HepG2 (cell line): ENCODE results near the gene CR1L. TPM values are rescaled to one million over a fixed set of nuclear protein-coding genes. Genes with fewer than 3 reads are reported as not detected.
A peak's percentile ranks its signal among the peaks of the same experiment; 100 is the strongest.

Experiments
- BCL6 ChIP-seq: IDR thresholded peaks from 2 replicates; pipeline ENCODE4 v1.6.1; 2016; ENCODE audit warnings: missing genetic modification reagents, missing compliant biosample characterization
- FOXK2 ChIP-seq: fragments of 450-650 bp; IDR thresholded peaks from 2 replicates; pipeline ENCODE4 v1.6.1; 2016
- MIER3 ChIP-seq: IDR thresholded peaks from 2 replicates; pipeline ENCODE4 v1.6.1; 2016; ENCODE audit warnings: missing compliant biosample characterization, borderline replicate concordance
- MTF2 ChIP-seq: sonication (generic); formaldehyde crosslinking; IDR thresholded peaks from 2 replicates; pipeline ENCODE4 v1.5.0; 2020; ENCODE audit warnings: missing genetic modification reagents, borderline replicate concordance
- NFIC ChIP-seq: IDR thresholded peaks from 2 replicates; pipeline ENCODE4 v1.6.1; 2012; ENCODE audit warnings: mild to moderate bottlenecking, low read length, inconsistent platforms
- RFX3 ChIP-seq: IDR thresholded peaks from 2 replicates; pipeline ENCODE4 v1.6.1; 2016; ENCODE audit warnings: missing biosample characterization, missing genetic modification reagents
- SYNCRIP ChIP-seq: fragments of 200-400 bp; formaldehyde crosslinking; IDR thresholded peaks from 2 replicates; pipeline ENCODE4 v1.6.1; 2018; ENCODE audit warnings: mild to moderate bottlenecking, low read depth, low read length; ENCODE audit not compliant: insufficient read depth
- ZNF282 ChIP-seq: fragments of 450-650 bp; IDR thresholded peaks from 2 replicates; pipeline ENCODE4 v1.6.1; 2018; ENCODE audit not compliant: partially characterized antibody
- ZNF326 ChIP-seq: sonication (generic); formaldehyde crosslinking; IDR thresholded peaks from 2 replicates; pipeline ENCODE4 v1.4.0; 2020; ENCODE audit warnings: missing genetic modification reagents, borderline replicate concordance
- ZNF83 ChIP-seq: sonication (generic); formaldehyde crosslinking; IDR thresholded peaks from 2 replicates; pipeline ENCODE4 v1.4.0; 2020; ENCODE audit warnings: missing genetic modification reagents, mild to moderate bottlenecking, borderline replicate concordance
- polyA plus RNA-seq, 8 experiments: library from polyadenylated mRNA; depleted of rRNA in 3 of 8; stranded (reverse) in 7 of 8; unstranded in 1 of 8; fragments of >200 nt; fragmentation: Illumina TruSeq in 4 of 8; extraction: Trizol in 4 of 8; gene quantifications; 2 replicates each; pipeline versions ENCODE4 v1.2.1 to v1.2.3, GENCODE V29; 2011 to 2016; ENCODE audit warnings: low read depth in 4 of 8, missing spikeins in 1 of 8, mixed read lengths in 1 of 8; ENCODE audit not compliant: insufficient read depth in 1 of 8
- total RNA-seq, 5 experiments: library from RNA; depleted of rRNA; stranded (reverse); fragments of >200 nt; fragmentation: Illumina TruSeq; extraction: Trizol; gene quantifications; 2 replicates each; pipeline ENCODE4 v1.2.3, GENCODE V29; 2016; ENCODE audit warnings: low read depth in 1 of 5
- TF ChIP-seq, protein P1 (sequence below): sonication (generic); formaldehyde crosslinking; IDR thresholded peaks from 2 replicates; pipeline ENCODE4 v1.4.0; 2020; ENCODE audit warnings: mild to moderate bottlenecking, missing genetic modification reagents
- TF ChIP-seq, protein P2 (sequence below), 2 experiments: fragments of 450-650 bp in 1 of 2; sonication (generic) in 1 of 2; formaldehyde crosslinking in 1 of 2; IDR thresholded peaks; 2 replicates each; pipeline versions ENCODE4 v1.6.1 to v1.8.0; 2016 to 2022; ENCODE audit warnings: antibody characterized with exemption in 1 of 2, mild to moderate bottlenecking in 1 of 2, missing genetic modification reagents in 1 of 2
- TF ChIP-seq, protein P3 (sequence below): sonication (generic); formaldehyde crosslinking; IDR thresholded peaks from 2 replicates; pipeline ENCODE4 v1.5.0; 2020; ENCODE audit warnings: mild to moderate bottlenecking, missing genetic modification reagents

The CR1L gene
- total and polyA plus RNA-seq, 2 of the 13 experiments (the other 11 are each of a cell fraction or from before 2014, with no cell fraction given): not detected

DNA sequence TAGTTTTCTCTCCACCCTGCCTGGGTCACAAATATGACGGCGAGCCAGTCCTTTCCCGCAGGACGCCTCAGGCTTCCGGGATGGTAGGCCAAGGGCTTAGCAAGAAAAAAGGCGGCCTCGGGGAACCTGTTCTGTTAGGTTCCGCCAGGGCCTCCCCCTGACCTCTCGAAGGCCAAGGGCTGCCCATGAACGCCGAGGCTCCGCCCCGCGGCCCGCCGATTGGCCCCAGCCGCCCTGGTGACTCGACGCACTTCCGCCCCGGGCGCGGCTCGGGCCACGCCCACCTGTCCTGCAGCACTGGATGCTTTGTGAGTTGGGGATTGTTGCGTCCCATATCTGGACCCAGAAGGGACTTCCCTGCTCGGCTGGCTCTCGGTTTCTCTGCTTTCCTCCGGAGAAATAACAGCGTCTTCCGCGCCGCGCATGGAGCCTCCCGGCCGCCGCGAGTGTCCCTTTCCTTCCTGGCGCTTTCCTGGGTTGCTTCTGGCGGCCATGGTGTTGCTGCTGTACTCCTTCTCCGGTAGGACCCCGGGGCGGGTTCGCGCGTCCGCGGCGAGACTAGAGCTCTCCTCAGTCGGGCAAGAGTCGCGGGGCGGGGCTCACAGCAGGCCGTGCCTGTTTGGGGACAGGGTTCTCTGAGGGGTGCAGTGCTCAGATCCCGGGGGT lies 107.0 kb downstream of the CR1L start, which contains the start of gene CD46 (continued):
- TF ChIP-seq MIER3 (peak; percentile 49; the same call in 1 of the 2 replicates), MTF2 (CRISPR knock-in tag) (no peak; the same call in 1 of the 2 replicates), FOXK2 (no peak), BCL6 (CRISPR knock-in tag) (0 out of 2 replicates have a peak, but pooled peaks have one; percentile 30), ZNF326 (CRISPR knock-in tag) (no peak), ZNF83 (no peak), SYNCRIP (no peak), ZNF282 (no peak), NFIC (no peak), RFX3 (CRISPR knock-in tag) (no peak)
- TF ChIP-seq, protein P1, sequence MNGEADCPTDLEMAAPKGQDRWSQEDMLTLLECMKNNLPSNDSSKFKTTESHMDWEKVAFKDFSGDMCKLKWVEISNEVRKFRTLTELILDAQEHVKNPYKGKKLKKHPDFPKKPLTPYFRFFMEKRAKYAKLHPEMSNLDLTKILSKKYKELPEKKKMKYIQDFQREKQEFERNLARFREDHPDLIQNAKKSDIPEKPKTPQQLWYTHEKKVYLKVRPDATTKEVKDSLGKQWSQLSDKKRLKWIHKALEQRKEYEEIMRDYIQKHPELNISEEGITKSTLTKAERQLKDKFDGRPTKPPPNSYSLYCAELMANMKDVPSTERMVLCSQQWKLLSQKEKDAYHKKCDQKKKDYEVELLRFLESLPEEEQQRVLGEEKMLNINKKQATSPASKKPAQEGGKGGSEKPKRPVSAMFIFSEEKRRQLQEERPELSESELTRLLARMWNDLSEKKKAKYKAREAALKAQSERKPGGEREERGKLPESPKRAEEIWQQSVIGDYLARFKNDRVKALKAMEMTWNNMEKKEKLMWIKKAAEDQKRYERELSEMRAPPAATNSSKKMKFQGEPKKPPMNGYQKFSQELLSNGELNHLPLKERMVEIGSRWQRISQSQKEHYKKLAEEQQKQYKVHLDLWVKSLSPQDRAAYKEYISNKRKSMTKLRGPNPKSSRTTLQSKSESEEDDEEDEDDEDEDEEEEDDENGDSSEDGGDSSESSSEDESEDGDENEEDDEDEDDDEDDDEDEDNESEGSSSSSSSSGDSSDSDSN: peak; percentile 59; the same call in 1 of the 2 replicates
- TF ChIP-seq, protein P2, sequence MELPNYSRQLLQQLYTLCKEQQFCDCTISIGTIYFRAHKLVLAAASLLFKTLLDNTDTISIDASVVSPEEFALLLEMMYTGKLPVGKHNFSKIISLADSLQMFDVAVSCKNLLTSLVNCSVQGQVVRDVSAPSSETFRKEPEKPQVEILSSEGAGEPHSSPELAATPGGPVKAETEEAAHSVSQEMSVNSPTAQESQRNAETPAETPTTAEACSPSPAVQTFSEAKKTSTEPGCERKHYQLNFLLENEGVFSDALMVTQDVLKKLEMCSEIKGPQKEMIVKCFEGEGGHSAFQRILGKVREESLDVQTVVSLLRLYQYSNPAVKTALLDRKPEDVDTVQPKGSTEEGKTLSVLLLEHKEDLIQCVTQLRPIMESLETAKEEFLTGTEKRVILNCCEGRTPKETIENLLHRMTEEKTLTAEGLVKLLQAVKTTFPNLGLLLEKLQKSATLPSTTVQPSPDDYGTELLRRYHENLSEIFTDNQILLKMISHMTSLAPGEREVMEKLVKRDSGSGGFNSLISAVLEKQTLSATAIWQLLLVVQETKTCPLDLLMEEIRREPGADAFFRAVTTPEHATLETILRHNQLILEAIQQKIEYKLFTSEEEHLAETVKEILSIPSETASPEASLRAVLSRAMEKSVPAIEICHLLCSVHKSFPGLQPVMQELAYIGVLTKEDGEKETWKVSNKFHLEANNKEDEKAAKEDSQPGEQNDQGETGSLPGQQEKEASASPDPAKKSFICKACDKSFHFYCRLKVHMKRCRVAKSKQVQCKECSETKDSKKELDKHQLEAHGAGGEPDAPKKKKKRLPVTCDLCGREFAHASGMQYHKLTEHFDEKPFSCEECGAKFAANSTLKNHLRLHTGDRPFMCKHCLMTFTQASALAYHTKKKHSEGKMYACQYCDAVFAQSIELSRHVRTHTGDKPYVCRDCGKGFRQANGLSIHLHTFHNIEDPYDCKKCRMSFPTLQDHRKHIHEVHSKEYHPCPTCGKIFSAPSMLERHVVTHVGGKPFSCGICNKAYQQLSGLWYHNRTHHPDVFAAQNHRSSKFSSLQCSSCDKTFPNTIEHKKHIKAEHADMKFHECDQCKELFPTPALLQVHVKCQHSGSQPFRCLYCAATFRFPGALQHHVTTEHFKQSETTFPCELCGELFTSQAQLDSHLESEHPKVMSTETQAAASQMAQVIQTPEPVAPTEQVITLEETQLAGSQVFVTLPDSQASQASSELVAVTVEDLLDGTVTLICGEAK (IDR thresholded peaks at IDR 0.05): no peak
- TF ChIP-seq, protein P2 (CRISPR knock-in tag; IDR thresholded peaks at IDR 0.05): peak; percentile 57; the same call in 1 of the 2 replicates
- TF ChIP-seq, protein P3, sequence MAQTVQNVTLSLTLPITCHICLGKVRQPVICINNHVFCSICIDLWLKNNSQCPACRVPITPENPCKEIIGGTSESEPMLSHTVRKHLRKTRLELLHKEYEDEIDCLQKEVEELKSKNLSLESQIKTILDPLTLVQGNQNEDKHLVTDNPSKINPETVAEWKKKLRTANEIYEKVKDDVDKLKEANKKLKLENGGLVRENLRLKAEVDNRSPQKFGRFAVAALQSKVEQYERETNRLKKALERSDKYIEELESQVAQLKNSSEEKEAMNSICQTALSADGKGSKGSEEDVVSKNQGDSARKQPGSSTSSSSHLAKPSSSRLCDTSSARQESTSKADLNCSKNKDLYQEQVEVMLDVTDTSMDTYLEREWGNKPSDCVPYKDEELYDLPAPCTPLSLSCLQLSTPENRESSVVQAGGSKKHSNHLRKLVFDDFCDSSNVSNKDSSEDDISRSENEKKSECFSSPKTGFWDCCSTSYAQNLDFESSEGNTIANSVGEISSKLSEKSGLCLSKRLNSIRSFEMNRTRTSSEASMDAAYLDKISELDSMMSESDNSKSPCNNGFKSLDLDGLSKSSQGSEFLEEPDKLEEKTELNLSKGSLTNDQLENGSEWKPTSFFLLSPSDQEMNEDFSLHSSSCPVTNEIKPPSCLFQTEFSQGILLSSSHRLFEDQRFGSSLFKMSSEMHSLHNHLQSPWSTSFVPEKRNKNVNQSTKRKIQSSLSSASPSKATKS (CRISPR knock-in tag): no peak; the same call in 1 of the 2 replicates
